HepG2 (cell line): ENCODE results near the gene ST6GALNAC3.
"Not testable (repeated sequence)": the region's sequence is repeated elsewhere in the genome, so short reads cannot be mapped to it uniquely, and the experiment has no call there.

Experiments used
- CHD4 ChIP-seq: fragments of 200-600 bp; sonication (generic); IDR thresholded peaks from 2 replicates; pipeline ENCODE4 v1.7.0; 2017; ENCODE audit warnings: mild to moderate bottlenecking, low read length, borderline replicate concordance
- CTCF ChIP-seq: sonication (generic); formaldehyde crosslinking; IDR thresholded peaks from 2 replicates; pipeline ENCODE4 v1.5.0; 2020; ENCODE audit warnings: mild to moderate bottlenecking, missing genetic modification reagents, moderate library complexity
- EP300 ChIP-seq, 3 experiments: sonication (generic) in 1 of 3; formaldehyde crosslinking in 1 of 3; IDR thresholded peaks; 2 replicates each; pipeline versions ENCODE4 v1.5.1 to v1.6.1; 2011 to 2020; ENCODE audit warnings: low read depth in 2 of 3, low read length in 2 of 3, borderline replicate concordance in 1 of 3, improper control_type of control experiment in 1 of 3, mild to moderate bottlenecking in 1 of 3, missing genetic modification reagents in 1 of 3, moderate library complexity in 1 of 3
- U2AF2 ChIP-seq: fragments of 200-400 bp; formaldehyde crosslinking; IDR thresholded peaks from 2 replicates; pipeline ENCODE4 v1.6.1; 2017; ENCODE audit warnings: low read depth, mild to moderate bottlenecking, low read length
- ZBTB40 ChIP-seq, 2 experiments: fragments of 450-650 bp in 1 of 2; sonication (generic) in 1 of 2; formaldehyde crosslinking in 1 of 2; IDR thresholded peaks; 2 replicates each; pipeline versions ENCODE4 v1.6.1 to v1.8.0; 2016 to 2022; ENCODE audit warnings: antibody characterized with exemption in 1 of 2, mild to moderate bottlenecking in 1 of 2, missing genetic modification reagents in 1 of 2
- ZSCAN9 ChIP-seq: IDR thresholded peaks from 2 replicates; pipeline ENCODE4 v1.6.1; 2016; ENCODE audit warnings: borderline replicate concordance
- TF ChIP-seq, protein P1 (sequence below): sonication (generic); formaldehyde crosslinking; IDR thresholded peaks from 2 replicates; pipeline ENCODE4 v1.4.0; 2020; ENCODE audit warnings: missing genetic modification reagents

DNA sequence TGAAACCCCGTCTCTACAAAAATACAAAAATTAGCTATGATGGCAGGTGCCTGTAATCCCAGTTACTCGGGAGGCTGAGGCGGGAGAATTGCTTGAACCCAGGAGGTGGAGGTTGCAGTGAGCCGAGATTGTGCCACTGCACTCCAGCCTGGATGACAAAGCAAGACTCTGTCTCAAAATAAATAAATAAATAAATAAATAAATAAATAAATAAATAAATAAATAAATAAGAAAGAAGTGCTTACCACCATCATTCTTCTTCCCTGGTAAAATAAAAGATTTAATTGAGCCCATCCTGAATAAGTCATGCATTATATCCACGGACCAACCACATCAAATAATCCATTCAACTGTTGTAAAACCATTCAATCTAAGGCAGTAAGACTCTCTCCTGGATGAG is 578.3 kb downstream of the ST6GALNAC3 start:
- TF ChIP-seq CTCF (CRISPR knock-in tag); ZBTB40 (IDR thresholded peaks at IDR 0.05); ZBTB40 (CRISPR knock-in tag; IDR thresholded peaks at IDR 0.05); EP300 (IDR thresholded peaks at IDR 0.05; ENCODE audit: low read depth in 2 of 2, low read length in 2 of 2); EP300 (CRISPR knock-in tag; IDR thresholded peaks at IDR 0.05; ENCODE audit: borderline replicate concordance); ZSCAN9; U2AF2; CHD4: not testable (repeated sequence)
- TF ChIP-seq, protein P1, sequence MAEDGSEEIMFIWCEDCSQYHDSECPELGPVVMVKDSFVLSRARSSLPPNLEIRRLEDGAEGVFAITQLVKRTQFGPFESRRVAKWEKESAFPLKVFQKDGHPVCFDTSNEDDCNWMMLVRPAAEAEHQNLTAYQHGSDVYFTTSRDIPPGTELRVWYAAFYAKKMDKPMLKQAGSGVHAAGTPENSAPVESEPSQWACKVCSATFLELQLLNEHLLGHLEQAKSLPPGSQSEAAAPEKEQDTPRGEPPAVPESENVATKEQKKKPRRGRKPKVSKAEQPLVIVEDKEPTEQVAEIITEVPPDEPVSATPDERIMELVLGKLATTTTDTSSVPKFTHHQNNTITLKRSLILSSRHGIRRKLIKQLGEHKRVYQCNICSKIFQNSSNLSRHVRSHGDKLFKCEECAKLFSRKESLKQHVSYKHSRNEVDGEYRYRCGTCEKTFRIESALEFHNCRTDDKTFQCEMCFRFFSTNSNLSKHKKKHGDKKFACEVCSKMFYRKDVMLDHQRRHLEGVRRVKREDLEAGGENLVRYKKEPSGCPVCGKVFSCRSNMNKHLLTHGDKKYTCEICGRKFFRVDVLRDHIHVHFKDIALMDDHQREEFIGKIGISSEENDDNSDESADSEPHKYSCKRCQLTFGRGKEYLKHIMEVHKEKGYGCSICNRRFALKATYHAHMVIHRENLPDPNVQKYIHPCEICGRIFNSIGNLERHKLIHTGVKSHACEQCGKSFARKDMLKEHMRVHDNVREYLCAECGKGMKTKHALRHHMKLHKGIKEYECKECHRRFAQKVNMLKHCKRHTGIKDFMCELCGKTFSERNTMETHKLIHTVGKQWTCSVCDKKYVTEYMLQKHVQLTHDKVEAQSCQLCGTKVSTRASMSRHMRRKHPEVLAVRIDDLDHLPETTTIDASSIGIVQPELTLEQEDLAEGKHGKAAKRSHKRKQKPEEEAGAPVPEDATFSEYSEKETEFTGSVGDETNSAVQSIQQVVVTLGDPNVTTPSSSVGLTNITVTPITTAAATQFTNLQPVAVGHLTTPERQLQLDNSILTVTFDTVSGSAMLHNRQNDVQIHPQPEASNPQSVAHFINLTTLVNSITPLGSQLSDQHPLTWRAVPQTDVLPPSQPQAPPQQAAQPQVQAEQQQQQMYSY (CRISPR knock-in tag): not testable (repeated sequence)
